HG03025 (cell line): ENCODE results near the gene GADD45B.
A peak's percentile ranks its signal among the peaks of the same experiment; 100 is the strongest.
"Not testable (repeated sequence)": the region's sequence is repeated elsewhere in the genome, so short reads cannot be mapped to it uniquely, and the experiment has no call there.

ENCODE experiments used
- ATAC-seq: cut with Tn5 transposase; IDR thresholded peaks from one replicate; pipeline ENCODE4 v1.9.1; 2021; ENCODE audit warnings: mild to moderate bottlenecking, moderate library complexity; ENCODE audit not compliant: unreplicated experiment, low FRiP score

The GADD45B gene

DNA sequence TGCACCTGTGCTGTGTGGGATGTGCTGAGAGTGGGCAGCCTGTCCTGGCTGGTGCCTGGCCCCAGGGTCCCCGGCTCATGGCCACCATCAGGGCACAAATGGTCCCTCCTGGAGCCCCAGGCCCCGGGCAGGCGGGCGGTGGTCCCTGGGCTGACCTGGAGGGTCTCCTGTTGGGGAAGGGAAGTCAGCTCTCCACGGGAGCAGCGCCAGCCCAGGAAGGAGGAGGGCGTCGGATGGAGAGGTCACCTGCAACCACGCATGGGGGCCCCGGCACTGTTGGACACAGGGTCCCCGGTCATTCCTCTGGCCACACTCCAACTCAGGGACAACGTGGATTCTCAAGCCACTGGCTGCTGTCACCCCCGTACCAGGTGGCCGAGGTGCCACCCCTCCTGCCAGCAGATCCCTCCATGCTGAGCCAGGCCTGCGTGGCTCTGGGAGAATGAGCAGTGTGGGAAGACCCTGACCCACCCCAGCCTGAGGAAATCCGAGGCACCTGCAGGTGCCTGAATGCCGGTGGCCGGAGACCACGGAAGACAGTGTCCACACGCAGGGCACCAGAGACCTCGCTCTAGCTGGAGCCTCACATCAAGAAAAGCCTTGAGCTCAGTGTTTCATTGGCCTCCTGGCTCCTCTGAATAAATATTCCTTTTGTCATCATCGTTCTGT is 32.7 kb upstream of the GADD45B start:
- no peak for ATAC-seq

DNA sequence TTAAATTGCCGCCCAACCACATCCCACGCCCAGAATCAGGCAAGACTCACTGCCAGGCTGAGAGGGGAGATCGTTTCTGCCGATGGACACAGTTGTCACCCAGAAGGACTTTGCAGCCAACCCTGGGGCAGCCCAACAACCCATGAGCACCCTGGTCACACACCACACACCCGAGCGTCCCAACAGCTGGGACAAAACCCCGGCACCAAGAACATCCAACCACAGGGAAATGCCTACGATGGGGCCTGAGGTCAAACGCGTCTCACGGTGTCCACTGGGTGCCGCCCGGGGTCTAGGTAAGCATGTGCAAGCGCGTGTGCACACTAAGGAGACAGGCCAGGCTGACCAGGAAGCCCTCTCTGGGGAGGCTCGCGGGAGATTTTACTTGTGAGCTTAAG is 32.1 kb upstream of the GADD45B start:
- ATAC-seq: no peak

DNA sequence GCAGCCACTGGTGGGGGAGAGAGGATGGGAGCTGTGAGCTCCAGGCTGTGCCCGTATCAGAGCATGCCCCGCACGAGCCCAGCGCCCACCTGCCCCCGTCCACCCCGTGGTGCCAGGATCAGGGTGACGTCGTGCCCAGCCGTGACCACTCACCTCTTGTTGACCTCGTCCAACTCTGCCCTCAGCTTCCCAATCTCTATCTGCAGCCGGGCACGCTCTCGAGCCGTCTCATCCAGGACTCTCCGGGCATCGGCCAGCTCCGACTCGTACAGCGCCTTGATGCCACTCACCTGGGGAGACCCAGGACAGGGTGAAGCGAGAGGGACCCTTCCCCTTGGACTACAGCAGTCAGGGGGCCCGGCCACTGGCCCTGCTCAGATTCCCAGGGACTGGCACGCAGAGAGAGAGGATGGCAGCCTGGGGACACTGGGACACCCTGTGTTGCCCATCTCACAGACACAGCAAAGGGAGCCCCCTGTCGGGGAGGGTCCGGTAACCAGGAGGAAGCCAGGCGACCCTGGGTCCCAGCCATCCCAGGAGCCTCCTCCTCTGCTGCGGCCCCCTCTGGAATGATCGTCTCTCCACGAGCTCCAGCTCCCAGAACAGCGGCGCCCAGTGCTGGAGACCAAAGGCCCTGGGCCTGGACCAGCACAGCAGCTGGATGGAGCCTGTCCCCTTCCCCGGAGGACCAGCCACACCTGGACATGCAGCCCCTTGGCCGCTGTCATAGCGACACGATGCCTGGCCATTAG is 31.5 kb upstream of the GADD45B start:
- ATAC-seq: no peak

DNA sequence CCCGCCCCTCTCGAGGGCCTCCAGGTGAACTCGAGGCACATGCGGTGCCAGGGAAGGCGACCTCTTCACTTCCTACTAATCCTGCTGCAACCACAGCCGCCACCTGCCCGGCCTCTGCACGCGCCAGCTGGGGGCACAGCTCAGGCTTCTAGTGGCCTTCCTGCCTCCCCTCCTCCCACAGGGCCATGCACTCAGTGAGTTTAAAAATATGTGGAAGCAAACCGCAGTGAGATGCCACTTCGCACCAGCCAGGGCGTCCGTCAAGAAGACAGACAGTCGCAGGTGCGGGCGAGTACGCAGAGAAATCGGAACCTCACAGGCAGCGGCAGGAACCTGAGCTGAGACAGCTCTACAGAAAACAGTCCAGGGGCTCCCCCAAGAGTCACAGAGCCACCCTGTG is 29.5 kb upstream of the GADD45B start:
- ATAC-seq: no peak

DNA sequence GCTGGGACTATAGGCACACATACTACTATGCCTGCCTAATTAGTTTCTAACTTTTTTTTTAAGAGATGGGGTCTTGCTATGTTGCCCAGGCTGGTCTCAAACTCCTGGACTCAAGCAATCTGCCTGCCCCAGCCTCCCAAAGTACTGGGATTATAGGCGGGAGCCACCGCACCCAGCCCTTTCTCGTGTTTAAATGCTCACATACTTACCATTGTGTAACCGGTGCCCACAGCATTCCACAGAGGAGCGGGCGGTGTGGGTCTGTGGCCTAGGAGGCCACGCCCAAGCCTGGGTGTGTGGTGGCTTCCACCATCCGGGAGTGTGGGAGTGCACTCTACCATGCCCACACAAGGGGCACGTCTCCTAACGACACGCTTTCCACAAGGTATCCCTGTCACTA is 26.9 kb upstream of the GADD45B start:
- ATAC-seq: no peak

DNA sequence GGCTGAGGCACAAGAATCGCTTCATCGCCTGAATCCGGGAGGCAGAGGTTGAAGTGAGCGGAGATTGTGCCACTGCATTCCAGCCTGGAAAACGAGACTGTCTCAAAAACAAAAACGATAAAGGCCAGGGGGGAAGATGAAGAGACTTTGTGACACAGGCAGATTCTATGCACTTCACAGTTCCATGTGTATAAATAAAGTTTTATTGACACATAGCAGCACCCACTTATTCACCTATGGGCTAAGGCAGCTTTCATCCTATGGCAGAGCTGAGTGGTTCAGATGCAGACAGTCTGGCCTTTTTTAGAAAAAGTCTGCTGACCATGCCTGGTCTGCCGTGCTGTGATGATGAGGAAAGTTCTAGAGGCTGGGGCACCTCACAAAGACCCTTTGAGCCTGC is 24.8 kb upstream of the GADD45B start:
- no peak for ATAC-seq

DNA sequence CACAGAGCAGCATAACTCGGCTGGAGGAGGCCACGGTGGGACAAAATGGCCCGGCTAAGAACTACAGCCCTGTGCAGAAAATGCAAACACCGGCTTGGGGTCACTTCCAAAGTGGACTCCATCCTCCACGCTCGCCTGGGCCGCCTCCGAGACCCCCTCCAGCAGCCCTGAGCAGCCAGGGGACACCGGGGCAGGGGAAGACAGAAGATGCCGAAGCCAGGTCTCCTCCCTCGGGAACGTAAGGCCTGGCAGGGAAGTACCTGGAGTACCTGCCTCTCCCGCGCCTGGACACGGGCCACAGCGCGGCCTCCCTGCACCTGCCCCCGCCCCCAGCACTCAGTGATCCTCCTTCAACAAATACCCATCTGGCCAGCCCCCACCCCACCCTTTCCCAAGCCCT is 24.2 kb upstream of the GADD45B start:
- ATAC-seq: no peak

DNA sequence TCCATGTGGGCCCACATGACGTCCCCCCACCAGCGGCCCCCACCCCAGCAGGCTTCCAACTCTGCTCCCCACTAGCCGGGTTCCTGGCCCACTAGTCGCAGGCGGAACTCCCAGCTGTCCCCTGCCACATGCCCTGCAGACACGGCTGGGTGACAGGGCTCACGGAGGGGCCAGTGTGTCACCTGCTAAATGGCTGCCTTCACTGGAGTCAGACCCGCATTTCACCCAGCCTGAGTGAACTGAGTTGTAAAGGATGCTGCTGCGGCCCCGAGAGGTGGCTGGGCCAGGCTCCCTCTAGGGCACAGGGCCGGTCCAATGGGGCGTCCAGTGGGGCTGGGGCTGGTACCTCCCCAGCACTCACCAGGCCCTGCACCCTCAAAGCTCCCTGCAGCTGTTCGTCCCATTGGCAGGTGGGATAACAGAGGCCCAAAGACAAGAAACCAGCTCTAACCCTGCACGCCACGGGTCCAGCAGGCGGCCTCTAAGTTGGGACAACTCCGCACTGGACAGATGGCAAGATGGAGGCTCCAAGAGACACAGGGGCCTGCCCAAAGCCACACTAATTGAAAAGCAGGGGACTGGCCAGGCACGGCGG is 22.4 kb upstream of the GADD45B start:
- no peak for ATAC-seq

DNA sequence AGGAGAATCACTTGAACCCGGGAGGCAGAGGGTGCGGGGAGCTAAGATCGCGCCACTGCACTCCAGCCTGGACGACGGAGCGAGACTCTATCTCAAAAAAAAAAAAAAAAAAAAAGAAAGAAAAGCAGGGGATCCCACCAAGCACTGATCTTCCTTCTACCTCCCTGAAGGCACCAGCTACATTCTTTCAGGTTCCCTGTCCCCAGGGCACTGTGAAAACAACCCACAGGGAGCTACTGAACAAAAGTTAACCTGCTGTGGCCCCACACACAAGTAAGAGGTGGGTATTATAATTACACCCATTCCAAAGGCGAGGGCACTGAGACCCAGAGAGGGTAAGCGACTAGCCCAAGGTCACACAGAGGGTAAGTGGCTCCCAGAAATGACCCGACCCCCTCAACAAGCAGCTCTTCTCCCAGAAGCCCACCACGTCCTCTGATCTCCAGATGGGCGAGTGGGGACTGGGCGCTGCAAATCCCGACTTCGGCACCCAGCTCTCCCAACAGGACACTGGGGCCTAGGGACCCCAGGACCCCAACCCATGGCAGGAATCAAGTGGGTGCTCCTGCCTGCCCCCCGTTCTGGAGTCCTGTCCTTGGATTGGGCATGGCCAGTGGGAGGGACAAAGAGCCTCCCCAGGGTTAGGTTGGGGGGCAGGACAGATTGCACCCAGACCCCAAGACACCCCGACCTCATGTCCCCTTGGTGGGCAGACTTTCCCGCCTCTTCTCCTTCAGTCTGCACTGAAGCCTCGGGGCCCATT is 21.5 kb upstream of the GADD45B start:
- ATAC-seq: no peak

DNA sequence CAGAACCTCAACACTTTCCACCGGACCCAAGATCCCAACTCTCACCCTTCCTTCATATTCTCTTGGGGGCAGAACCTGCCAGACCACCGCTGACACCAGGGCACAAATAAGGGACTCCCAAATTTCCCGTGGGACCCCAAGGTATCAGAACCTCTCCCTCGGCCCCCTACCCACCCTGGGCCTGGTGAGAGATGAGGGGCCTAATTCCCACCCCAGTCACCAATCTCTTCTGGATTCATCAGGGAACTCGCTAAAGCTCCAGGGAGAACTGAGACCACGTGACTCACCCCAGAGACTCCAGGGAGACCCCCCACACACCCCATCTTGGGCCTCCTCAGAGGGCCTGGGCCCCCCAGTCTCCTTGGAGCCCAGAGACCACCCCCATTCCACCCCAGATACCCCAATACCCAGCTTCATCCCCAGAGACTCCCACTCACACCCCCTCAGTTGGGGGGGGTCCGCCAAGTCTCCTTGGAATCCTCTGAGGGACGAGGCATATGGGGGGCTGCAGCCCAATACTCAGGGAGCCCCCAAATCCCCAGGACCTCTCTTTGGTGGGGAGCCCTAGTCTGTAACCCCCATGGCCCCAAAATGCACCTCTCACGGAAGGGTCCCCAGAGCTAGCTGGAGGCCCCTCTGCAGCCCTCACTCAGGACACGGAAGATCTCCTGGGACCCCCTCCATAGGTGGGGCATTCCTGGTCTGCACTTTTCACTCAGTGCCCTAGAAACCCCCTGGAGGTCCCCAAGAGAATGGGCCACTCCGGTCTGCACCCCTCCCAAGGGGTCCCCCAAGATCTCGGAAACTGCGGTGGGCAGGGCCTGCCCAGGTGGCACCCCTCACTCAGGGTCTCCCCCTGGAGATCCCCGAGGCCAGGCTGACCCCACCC is 20.7 kb upstream of the GADD45B start:
- ATAC-seq: peak; percentile 3

DNA sequence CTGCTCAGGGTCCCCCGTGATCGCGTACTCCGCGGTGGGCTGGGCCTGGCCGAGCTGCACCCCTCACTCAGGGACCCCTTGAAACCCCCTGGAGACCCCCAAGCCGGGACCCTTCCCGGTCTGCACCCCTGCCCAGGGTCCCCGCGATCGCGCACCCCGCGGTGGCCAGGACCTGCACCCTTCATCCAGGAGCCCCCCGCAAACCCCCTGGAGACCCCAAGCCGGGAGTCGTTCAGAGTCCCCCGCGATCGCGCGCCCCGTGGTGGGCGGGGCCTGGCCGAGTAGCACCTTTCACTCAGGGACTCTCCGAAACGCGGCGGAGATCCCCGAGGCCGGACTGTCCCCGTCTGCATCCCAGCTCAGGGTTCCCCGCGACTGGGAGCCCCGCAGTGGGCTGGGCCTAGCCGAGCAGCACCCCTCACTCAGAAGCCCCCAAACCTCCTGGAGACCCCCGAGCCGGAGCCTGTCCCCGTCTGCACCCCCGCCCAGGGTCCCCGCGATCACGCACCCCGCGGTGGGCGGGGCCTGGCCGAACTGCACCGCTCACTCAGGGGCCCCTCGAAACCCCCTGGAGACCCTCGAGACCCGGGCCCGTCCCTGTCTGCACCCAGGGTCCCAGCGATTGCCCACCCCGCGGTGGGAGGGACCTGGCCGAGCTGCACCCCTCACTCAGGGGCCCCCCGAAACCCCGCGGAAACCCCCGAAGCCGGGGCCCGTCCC is 19.9 kb upstream of the GADD45B start:
- peak; percentile 25 for ATAC-seq

DNA sequence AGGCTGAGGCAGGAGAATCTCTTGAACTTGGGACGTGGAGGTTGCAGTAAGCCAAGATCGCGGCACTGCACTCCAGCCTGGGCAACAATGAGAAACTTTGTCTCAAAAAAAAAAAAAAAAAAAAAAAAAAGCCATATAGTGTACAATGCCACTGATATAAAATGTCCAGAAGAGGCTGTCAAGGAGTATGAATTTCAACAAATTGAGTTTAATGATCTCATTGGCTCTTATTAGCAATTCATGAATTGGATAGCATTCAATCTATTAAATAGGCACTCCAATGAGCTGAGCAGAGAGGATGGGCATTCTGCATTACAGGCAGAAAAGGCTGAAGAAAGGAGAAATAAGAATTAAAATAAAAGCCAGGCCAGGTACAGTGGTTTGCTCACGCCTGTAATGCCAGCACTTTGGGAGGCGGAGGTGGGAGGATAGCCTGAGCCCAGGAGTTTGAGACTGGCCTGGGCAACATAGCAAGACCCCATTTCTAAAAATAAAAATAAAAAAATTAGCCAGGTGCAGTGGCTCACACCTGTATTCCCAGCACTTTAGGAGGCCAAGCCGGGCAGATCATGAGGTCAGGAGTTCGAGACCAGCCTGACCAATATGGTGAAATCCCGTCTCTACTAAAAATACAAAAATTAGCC is 18.4 kb upstream of the GADD45B start:
- no peak for ATAC-seq

DNA sequence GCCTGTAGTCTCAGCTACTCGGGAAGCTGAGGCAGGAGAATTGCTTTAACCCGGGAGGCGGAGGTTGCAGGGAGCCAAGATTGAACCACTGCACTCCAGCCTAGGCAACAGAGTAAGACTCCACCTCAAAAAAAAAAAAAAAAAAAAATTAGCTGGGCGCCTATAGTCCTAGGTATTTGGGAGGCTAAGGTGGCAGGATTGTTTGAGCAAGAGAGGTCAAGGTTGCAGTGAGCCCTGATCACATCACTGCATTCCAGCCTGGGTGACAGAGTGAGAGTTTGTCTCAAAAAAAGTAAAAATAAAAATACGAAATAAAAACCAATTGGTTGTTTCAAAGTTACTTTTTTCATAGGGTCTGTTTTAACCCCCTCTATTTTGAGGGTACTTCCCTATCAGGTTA is 17.9 kb upstream of the GADD45B start:
- ATAC-seq: no peak

DNA sequence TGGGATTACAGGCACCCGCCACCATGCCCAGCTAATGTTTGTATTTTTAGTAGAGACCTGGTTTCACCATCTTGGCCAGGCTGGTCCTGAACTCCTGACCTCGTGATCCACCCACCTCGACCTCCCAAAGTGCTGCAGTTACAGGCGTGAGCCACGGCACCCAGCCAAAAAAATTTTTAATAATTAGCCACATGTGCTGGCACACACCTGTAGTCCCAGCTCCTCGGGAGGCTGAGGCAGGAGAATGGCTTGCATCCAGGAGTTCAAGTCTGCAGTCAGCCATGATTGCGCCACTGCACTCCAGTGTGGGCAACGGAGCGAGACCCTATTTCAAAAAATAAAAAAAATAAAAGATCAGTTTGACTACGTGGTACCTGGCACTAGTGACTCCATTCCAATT is 17.2 kb upstream of the GADD45B start:
- not testable (repeated sequence) for ATAC-seq

DNA sequence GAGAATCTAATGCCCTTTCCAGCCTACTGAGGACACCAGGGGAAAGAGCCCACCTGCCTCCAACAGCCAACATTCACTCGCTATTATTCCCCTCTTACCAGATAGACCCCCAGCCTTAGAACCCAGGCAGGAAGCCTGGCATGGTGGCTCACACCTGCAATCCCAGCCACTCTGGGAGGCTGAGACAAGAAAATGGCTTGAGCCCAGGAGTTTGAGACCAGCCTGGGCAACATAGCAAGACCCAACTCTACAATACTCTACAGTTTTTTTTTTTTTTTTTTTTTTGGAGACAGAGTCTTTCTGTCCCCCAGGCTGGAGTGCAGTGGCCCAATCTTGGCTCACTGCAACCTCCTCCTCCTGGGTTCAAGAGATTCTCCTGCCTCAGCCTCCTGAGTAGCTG is 15.7 kb upstream of the GADD45B start:
- no peak for ATAC-seq

DNA sequence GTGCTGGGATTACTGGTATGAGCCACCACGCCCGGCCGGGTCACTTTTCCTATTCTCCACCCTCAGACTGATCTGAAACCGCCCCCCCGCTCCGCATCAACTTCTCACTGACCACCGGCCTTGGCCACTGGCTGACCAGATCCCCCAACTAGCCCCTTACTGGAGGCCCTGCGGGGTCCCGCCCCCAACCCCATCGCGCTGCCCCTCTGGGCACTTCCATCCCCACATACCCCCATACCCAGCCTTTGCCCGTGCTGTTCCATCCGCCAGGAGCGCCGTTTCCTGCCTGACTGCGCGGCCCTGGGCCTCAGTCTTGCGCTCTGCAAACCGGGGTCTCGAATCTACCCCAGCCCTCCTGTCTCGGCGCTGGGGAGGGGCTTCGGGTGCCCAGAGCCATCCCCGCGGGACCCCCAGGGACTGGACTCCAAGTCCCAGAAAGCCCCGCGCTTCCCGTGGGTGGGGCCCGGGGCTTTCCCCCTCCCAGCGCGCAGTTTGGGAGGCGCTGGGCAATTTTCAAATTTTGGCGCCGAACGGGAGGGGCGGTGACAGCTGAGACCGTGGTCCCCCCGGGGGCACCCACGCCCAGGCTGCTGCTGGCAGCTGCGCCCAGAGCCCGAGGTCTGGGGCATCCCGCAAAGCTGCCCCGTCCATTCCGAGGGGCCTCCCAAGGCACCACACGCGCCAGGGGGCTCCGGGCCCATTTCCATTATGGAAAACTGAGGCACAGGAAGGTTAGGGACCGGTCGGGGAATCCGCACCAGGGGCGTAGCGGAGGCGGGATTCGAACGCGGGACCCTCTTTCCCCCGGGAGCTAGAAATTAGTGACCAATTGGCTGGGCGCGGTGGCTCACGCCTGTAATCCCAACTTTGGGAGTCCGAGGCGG is 13.9 kb upstream of the GADD45B start:
- no peak for ATAC-seq

DNA sequence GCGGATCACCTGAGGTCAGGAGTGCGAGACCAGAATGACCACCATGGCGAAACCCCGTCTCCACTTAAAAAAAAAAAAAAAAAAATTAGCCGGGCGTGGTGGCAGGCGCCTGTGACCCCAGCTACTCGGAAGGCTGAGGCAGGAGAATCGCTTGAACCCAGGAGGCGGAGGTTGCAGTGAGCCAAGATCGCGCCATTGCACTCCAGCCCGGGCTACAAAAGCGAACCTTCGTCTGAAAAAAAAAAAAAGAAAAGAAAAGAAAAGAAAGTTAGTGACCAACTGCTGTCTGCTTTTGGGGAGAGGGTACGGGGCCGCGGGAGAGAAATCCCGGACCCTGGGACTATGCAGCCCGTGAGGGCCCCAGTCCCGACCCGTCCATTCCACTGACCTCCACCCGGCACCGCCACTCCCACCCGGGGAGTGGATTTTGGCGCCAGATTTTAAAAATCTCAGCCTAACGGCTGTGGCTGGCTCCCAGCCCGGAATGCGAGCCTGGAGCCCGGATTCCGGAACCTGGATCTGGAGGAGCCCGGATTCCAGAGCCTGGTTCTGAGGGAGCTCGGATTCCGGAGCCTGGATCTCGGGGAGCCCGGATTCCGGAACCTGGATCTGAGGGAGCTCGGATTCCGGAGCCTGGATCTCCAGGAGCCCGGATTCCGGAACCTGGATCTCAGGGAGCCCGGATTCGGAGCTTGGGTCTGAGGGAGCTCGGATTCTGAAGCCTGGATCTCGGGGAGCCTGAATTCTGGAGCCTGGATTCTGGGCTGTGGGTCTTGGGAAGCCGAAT is 13.1 kb upstream of the GADD45B start:
- ATAC-seq: no peak
